ENCODE data around the gene DMWD.
A peak's percentile ranks its signal among the peaks of the same experiment; 100 is the strongest.

Gene DMWD

GRCh38 chr19:45785781-45786532 lies 6.7 kb downstream of the DMWD start:
- no peak for DNase-seq

GRCh38 chr19:45785097-45785496 lies 7.5 kb downstream of the DMWD start:
- DNase-seq = no peak

DNA sequence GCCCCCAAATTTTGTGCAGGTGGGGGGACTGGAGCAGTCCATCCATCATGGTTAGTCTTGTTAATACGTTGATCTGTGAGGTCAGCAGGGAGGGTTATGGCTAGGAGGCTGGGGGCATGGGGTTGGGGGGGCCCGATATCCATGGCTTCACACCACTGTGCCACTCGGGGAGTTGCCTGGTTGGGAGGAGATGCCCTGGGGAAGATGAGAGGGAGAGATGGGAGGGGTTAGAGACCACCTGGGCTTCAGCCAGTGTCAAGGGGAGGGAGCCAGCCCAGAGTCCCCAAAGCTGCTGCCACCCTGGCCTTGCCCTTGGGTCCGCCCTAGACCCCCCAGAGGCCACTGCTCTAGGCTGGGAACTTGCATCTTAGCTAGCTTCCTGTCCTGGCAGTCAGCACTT lies 8.5 kb downstream of the DMWD start:
- no peak for DNase-seq

- DNase-seq = no peak
Observed at GRCh38 chr19:45782820-45783785, 9.5 kb downstream of the DMWD start.

- no peak for DNase-seq
Observed at GRCh38 chr19:45782162-45782691, 10.4 kb downstream of the DMWD start, which contains the start of gene DMPK. TSS of gene DMPK (minus strand) at chr19:45782490. CDS start at chr19:45782352, 138 bp downstream.

DNA sequence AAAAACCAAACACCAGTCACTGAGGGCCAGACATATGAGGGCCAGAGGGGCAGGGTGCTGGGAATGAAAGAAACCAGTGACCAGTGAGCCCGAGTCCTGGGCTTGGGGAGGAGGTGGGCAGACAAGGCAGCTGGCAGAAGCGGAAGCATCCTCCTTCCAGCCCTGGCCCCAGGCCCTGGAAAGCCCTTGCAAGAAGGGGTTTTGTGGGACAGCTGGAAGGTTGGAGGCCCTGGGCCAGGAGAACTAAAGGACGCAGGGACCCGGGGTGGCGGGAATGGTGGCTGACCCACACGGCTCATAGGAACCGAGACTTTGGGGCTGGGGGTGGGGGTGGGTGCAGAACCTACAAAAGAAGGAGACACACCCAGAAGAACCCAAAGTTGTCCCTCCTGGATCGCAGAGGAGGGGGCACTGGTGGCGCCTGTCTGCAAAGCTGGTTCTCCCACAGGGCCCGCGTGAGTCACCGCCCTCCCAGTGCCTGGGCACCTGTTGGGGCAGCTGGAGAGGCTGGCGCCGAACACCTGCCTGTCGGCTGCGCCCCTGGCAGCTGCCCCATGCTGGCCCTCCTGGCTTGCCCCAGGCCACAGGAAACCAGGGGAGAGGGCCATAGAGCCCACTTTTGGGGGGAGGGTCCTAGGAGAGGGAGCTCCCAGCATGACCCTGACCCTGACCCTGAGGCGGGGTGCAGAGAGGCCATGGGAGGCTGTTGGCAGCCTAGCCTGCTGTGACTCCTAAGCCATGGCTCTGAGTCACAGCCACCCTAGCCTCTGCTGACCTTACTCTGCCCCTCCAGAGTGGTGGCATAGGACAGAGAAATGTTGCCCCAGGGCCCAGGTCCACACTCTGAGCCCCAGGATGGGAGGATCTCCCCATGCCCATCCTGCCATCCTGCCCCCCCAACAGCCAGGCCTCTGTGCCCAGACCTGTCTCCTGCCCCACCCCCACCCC lies 11.2 kb downstream of the DMWD start:
- DNase-seq = no peak

DNA sequence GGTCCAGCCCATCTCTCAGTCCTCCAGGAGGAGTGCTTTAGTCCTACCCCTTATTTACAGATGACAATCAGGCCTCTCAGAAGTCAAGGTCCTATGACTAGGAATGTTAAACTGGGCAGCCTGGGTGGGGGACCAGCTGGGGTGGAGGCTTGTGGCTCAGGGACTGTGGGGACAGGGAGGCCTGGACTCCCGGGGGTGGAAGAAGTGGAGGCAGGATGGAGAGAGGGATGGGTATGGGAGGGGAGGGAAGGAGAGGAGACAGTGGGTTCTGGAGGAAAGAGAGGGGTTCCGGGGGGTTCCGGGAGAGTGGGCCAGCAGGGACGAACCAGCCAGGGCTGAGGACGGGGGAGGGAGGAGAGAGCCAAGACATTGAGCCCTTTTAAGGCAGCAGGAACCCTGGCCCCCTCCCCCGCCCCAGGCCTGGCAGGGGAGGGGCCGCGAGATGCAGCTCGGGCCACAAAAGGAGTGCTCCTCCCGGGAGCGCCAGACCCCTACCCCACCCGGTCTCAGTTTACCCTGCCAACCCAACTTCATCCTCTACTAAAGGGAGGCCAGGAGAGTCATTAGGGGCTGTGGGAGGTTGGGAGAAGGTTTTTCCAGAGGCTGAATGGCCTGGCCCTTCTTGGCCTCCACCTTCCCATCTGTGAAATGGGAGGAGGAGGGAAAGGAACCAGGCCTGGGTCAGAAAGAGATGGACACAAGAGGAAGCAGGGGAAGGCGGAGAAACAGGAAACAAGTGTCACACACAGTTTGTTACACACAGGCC lies 12.0 kb downstream of the DMWD start:
- no peak for DNase-seq

- no peak for DNase-seq
Observed at GRCh38 chr19:45780146-45780447, 12.5 kb downstream of the DMWD start.

- DNase-seq = peak; percentile 49 to 78 (median 72)
Observed at GRCh38 chr19:45779231-45780145, 13.2 kb downstream of the DMWD start.

DNA sequence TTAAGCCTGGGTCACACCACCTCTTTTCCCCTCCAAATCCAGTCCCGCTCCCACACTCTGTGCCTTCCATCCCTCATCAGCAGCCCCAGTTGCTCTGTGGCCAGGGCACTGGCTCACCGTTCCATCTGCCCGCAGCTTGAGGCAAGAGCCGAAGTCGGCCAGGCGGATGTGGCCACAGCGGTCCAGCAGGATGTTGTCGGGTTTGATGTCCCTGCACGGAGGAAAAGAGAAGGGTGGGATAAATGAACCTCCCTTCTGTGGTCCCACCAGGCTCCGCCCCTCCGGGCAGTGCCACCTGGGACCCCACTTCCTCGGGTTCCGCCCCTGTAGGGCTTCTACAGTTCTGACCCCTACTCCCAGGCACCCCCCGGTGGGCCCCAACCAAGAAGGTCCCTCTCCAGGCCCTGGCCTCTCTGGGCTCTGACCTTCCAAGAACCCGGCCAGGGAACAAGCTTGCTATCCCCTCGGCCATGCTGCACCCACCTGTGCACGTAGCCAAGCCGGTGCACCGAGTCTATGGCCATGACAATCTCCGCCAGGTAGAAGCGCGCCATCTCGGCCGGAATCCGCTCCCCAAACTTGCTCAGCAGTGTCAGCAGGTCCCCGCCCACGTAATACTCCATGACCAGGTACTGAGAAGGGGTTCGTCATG lies 14.5 kb downstream of the DMWD start:
- no peak for DNase-seq

DNA sequence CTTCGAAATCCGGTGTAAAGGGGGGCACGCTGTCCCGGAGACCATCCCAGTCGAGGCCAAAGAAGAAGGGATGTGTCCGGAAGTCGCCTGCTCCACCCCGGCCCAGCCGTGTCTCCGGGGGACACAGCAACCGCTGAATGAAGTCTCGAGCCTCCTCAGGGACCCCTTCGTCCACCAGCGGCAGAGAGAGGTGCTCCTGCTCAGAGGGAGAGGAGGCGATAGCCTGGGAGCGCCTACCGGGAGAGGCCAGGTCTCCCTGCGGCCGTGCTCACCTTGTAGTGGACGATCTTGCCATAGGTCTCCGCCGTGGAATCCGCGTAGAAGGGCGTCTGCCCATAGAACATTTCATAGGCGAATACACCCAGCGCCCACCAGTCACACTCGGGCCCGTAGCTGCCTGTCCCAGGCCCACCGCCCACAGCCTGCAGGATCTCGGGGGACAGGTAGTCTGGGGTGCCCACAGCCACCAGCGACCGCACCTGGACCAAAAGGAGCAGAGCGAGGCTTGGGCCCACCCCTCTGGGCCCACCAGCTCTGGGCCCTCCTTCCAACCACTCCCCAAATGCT lies 15.2 kb downstream of the DMWD start:
- DNase-seq = no peak

GRCh38 chr19:45774765-45775164 lies 17.9 kb downstream of the DMWD start:
- no peak for DNase-seq

DNA sequence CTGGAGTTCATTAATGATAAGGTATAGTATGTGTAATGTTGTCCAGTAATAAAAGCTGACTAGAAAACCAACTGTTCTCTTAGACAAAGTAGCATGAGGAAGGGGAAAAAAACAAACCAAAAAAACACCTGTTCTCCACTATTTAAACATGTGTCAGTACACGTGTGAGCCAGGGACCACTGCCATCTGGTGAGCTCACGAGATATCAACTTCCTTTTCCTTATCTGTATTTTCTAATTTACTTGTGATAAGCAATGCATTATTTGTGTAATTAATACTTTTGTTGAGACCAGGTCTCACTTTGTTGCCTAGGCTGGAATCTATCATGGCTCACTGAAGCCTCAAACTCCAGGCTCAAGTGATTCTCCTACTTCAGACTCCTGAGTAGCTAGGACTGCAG lies 19.3 kb downstream of the DMWD start:
- DNase-seq = no peak

GRCh38 chr19:45772912-45773311 lies 19.7 kb downstream of the DMWD start:
- no peak for DNase-seq

GRCh38 chr19:45772130-45772840 lies 20.4 kb downstream of the DMWD start:
- no peak for DNase-seq

DNA sequence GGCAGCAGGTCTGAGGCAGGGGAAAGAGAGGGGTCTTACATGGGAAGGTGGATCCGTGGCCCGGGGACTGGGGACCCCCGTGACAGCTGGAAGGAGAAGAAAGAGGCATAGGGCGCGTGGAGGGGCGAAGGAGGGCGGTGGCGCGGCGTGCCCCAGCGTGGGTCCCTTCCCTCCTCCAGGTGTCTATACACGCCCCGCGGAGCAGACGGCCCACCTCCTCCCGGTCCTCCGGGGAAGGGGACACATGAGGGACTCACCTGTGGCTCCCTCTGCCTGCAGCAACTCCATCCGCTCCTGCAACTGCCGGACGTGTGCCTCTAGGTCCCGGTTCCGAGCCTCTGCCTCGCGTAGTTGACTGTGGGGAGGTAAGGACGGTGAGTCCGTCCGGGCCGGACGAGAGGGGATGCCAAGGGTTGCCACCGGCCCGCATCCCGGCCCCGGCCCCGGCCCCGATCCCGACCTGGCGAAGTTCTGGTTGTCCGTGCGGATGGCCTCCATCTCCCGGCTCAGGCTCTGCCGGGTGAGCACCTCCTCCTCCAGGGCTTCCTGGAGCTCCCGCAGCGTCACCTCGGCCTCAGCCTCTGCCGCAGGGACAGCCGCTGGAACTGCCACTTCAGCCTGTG lies 21.2 kb downstream of the DMWD start:
- no peak for DNase-seq

DNA sequence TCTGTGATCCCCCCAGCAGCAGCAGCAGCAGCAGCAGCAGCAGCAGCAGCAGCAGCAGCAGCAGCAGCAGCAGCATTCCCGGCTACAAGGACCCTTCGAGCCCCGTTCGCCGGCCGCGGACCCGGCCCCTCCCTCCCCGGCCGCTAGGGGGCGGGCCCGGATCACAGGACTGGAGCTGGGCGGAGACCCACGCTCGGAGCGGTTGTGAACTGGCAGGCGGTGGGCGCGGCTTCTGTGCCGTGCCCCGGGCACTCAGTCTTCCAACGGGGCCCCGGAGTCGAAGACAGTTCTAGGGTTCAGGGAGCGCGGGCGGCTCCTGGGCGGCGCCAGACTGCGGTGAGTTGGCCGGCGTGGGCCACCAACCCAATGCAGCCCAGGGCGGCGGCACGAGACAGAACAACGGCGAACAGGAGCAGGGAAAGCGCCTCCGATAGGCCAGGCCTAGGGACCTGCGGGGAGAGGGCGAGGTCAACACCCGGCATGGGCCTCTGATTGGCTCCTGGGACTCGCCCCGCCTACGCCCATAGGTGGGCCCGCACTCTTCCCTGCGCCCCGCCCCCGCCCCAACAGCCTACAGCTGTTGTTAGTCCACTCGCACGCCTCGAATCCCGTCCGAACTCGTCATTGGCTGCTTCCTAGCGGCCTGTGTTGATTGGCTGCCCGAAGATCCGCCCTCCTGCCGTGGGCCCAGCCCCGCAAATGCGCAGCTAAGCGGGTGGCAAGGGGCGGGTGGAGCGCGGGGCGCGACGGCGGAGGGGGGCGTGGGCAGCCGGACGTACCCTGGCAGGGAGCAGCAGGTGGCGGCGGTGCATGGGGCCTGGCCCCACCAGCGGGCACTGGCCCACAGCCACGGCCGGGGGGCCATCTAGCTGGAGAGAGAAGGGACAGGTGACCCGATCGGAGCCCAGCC lies 22.2 kb downstream of the DMWD start:
- DNase-seq = peak; percentile 83 to 95 (median 87)

DNA sequence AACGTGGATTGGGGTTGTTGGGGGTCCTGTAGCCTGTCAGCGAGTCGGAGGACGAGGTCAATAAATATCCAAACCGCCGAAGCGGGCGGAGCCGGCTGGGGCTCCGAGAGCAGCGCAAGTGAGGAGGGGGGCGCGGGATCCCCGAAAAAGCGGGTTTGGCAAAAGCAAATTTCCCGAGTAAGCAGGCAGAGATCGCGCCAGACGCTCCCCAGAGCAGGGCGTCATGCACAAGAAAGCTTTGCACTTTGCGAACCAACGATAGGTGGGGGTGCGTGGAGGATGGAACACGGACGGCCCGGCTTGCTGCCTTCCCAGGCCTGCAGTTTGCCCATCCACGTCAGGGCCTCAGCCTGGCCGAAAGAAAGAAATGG lies 22.8 kb downstream of the DMWD start:
- DNase-seq = peak; percentile 63 to 95 (median 84)

Measured in stimulated activated naive CD4-positive, alpha-beta T cell (primary cell).